MCF 10A (cell line): Measurements from ENCODE around the gene RASD1. TPM values are rescaled to one million over a fixed set of nuclear protein-coding genes. Genes with fewer than 3 reads are reported as not detected.

Experiments used
- BruUV-seq: library from RNA; stranded (reverse); fragments of 400-500 nt; replicated peaks from 2 replicates; lab custom pipeline; 2021; lab: Mats Ljungman, UMichigan
- CTCF ChIA-PET: fragments of 300-600 bp; sonication (Branson Sonifier 250); formaldehyde crosslinking; extraction: SDS; loops from one replicate; lab custom pipeline; 2021; ENCODE audit warnings: antibody characterized with exemption, inconsistent platforms; lab: Yijun Ruan, JAX
- POLR2A ChIA-PET: fragments of 300-600, 350-650 bp; sonication (Branson Sonifier 250); formaldehyde crosslinking; extraction: SDS; loops from one replicate; lab custom pipeline; 2020; ENCODE audit warnings: antibody characterized with exemption, inconsistent platforms; lab: Yijun Ruan, JAX
- DNase-seq: peaks from one replicate; pipeline ENCODE4 v3.0.0-alpha.2; 2018; ENCODE audit not compliant: unreplicated experiment
- H3K27ac Mint-ChIP-seq: one replicate; pipeline ENCODE4 v1.8.0; 2022; ENCODE audit warnings: mild to moderate bottlenecking, low read depth, mixed read lengths; ENCODE audit not compliant: unreplicated experiment
- H3K27me3 Mint-ChIP-seq: one replicate; pipeline ENCODE4 v1.8.0; 2022; ENCODE audit warnings: mixed read lengths; ENCODE audit not compliant: insufficient read depth, unreplicated experiment
- H3K36me3 Mint-ChIP-seq: one replicate; pipeline ENCODE4 v1.8.0; 2022; ENCODE audit warnings: mild to moderate bottlenecking, moderate library complexity, mixed read lengths; ENCODE audit not compliant: insufficient read depth, unreplicated experiment
- H3K4me1 Mint-ChIP-seq: one replicate; pipeline ENCODE4 v1.8.0; 2022; ENCODE audit warnings: mixed read lengths; ENCODE audit not compliant: insufficient read depth, unreplicated experiment
- H3K4me3 Mint-ChIP-seq: one replicate; pipeline ENCODE4 v1.8.0; 2022; ENCODE audit warnings: mild to moderate bottlenecking, moderate library complexity, mixed read lengths; ENCODE audit not compliant: unreplicated experiment
- H3K9me3 Mint-ChIP-seq: one replicate; pipeline ENCODE4 v1.8.0; 2022; ENCODE audit warnings: mixed read lengths; ENCODE audit not compliant: unreplicated experiment
- intact Hi-C: fragments of 100-400 bp; cut with micrococcal nuclease; formaldehyde crosslinking; loops from 2 replicates; pipeline ENCODE4 v1.14.1; 2022
- total RNA-seq: library from RNA; stranded (reverse); gene quantifications from 2 replicates; pipeline ENCODE4 v1.2.3, GENCODE V29; 2022
- TF ChIP-seq, protein P1 (sequence below): fragments of 200-600 bp; IDR thresholded peaks from one replicate; pipeline ENCODE4 v1.8.0; 2022; ENCODE audit warnings: antibody characterized with exemption, mild to moderate bottlenecking; ENCODE audit not compliant: unreplicated experiment

RASD1 gene
- total RNA-seq, 1 experiment from 2014 or later = 0.21 TPM

- no peaks in the 10 kb centered on the region for H3K27me3 Mint-ChIP-seq
- peaks cover 5% of the 10 kb centered on the region for H3K36me3 Mint-ChIP-seq
- no peak overlapping the region for H3K27ac Mint-ChIP-seq
- ChIA-PET CTCF (interaction anchor here (0.7 kb wide), 1 partner anchor 1734 kb away, joined by 3 read pairs; no protein-coding TSS in a partner anchor), POLR2A (no interaction called here)
- H3K4me1 Mint-ChIP-seq = peaks cover 15% of the 10 kb centered on the region
- H3K4me3 Mint-ChIP-seq = no peak overlapping the region
- intact Hi-C loops = no loop called here
- no peak for DNase-seq
- TF ChIP-seq, protein P1, sequence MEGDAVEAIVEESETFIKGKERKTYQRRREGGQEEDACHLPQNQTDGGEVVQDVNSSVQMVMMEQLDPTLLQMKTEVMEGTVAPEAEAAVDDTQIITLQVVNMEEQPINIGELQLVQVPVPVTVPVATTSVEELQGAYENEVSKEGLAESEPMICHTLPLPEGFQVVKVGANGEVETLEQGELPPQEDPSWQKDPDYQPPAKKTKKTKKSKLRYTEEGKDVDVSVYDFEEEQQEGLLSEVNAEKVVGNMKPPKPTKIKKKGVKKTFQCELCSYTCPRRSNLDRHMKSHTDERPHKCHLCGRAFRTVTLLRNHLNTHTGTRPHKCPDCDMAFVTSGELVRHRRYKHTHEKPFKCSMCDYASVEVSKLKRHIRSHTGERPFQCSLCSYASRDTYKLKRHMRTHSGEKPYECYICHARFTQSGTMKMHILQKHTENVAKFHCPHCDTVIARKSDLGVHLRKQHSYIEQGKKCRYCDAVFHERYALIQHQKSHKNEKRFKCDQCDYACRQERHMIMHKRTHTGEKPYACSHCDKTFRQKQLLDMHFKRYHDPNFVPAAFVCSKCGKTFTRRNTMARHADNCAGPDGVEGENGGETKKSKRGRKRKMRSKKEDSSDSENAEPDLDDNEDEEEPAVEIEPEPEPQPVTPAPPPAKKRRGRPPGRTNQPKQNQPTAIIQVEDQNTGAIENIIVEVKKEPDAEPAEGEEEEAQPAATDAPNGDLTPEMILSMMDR = no peak
- H3K9me3 Mint-ChIP-seq = no peaks in the 10 kb centered on the region
- no TSS peak for BruUV-seq
These were observed 18.3 kb upstream of the RASD1 start for GRCh38 chr17:17514361-17514992.

- no peaks in the 10 kb centered on the region for H3K27me3 Mint-ChIP-seq
- CTCF ChIA-PET = interaction anchor here (0.6 kb wide), 1 partner anchor 9 kb away, joined by 4 read pairs; no protein-coding TSS in a partner anchor
- BruUV-seq = no TSS peak
- peaks cover 15% of the 10 kb centered on the region for H3K4me1 Mint-ChIP-seq
- no peaks in the 10 kb centered on the region for H3K9me3 Mint-ChIP-seq
- intact Hi-C loops = no loop called here
- H3K27ac Mint-ChIP-seq = no peak overlapping the region
- TF ChIP-seq, protein P1 = no peak
- no peak overlapping the region for H3K4me3 Mint-ChIP-seq
- POLR2A ChIA-PET = no interaction called here
- DNase-seq = no peak
- peaks cover 5% of the 10 kb centered on the region for H3K36me3 Mint-ChIP-seq
These were observed 17.4 kb upstream of the RASD1 start for GRCh38 chr17:17513626-17514025.

DNA sequence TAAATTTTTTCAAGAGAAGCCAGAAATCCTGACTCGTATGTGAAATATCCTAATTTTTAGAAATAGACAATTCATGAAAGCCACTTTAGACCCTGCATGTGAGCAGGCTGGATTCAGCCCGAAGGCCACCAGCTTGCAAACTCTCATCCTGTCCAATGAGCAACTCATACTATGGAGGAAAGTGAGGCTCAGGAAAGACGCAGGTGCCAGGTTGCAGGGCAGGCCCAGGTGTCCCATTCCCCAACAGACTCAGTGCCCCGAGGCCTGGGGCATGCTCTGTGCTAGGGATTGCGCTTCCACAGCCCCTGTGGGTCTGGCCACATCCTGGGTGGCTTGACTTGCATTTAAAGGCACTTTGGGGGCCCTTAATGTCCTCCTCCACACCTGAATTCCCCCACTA, 16.7 kb upstream of the RASD1 start:
- no TSS peak for BruUV-seq
- Mint-ChIP-seq H3K9me3 (no peaks in the 10 kb centered on the region), H3K27me3 (no peaks in the 10 kb centered on the region), H3K4me3 (no peak overlapping the region), H3K36me3 (peaks cover 5% of the 10 kb centered on the region), H3K27ac (no peak overlapping the region), H3K4me1 (peaks cover 15% of the 10 kb centered on the region)
- POLR2A ChIA-PET = interaction anchor here (1.1 kb wide), 1 partner anchor 16 kb away, joined by 6 read pairs; no protein-coding TSS in a partner anchor
- intact Hi-C loops = no loop called here
- TF ChIP-seq, protein P1 = no peak
- CTCF ChIA-PET = interaction anchor here (0.6 to 3.2 kb wide), 4 partner anchors 10 to 129 kb away, joined by 3 to 20 read pairs (median 6); partner anchors contain the start of gene RASD1
- DNase-seq = no peak
